T-helper 1 cell (primary cell): ENCODE results near the gene RNF225.
"Not testable (repeated sequence)": the region's sequence is repeated elsewhere in the genome, so short reads cannot be mapped to it uniquely, and the experiment has no call there.

Experiments
- DNase-seq, 5 donors: peaks; one replicate each; pipeline ENCODE4 v3.0.0-alpha.2; 2012 to 2020

Gene RNF225

DNA sequence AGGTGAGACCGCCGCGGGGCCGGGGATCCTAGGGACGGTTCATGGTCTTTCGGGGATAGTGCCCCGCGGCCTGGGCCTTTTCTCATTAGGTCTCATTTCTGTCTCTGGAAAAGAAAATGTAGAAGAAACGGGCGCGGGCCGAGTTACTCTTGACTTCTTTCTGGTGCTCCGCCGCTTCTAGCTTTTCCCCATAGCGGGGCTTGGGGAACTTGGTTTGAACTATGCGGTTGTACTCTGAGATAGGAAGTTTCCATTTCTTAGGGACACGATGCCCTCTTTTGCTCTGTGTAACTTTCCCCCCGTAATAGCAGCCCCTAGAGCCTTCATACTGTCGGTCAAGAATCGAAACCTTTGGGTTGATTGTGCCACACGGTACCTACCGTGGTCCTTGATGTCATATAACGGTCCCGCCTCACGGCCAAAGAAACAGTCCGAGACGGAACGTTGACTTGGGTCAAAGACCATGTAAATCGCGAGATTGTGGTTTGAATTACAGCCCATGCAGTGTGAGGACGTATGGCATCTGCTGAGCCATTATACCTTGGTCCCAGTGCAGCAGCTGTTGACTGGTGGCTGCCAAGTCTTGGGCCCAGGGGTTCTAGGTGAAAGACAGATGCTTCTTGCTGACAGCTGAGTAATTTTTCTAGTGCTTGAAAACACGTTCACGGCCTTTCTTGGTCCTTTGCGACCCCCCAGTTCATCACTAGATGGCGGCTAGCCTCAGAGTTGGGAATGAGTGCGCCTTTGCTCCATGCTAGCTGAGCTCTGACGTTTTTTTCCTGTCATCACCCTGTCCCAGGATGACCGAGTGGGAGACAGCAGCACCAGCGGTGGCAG is 7.9 kb upstream of the RNF225 start:
- DNase-seq = no peak

DNA sequence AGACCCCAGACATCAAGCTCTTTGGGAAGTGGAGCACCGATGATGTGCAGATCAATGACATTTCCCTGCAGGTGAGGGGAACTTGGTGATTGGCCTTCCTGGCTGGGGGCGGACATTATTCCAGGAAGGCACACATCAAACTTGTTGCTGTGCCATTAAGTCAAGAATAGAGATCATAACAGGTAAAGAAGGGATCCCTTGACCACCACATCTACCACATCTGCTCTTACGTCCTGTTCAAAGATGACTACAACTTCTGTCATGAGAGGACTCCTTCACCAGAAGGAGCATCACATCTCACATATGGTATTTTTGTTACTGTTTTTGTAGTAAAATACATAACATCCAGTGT is 7.3 kb upstream of the RNF225 start:
- DNase-seq = no peak

DNA sequence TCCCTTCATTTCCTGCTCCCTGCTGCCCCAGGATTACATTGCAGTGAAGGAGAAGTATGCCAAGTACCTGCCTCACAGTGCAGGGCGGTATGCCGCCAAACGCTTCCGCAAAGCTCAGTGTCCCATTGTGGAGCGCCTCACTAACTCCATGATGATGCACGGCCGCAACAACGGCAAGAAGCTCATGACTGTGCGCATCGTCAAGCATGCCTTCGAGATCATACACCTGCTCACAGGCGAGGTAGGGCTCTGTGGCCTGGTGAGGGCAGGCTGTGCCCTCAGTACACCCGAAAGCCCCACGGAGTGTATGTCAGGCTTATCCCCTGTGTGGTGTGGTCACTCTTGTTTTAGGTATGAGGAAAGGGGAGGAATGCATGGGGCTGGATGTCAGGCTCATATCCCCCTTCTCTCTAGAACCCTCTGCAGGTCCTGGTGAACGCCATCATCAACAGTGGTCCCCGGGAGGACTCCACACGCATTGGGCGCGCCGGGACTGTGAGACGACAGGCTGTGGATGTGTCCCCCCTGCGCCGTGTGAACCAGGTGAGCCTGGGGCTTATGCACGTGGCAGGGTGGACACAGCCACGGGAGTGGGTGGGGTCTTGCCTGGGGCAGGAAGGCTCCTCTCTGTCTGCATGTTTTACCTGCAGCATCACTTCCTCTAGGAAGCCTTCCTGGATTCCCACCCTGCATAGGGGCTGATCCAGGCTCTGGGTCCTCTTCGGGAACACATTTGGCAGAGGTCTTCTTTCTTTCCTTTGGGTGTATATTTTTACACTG is 2.3 kb upstream of the RNF225 start:
- no peak for DNase-seq

DNA sequence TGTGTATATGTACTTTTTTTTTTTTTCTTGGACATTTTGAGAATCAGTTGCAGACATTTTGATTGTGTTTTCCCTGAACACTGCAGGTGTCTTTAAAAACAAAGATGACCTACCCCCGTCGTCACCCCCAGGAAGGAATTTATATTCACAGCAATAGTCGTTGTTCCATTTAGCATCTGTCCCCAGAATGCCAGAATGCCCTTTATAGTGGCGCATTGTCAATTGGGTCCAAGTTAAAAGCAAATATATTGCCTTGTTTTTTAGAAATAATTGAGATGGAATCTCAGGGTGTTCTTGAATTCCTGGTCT is 1.8 kb upstream of the RNF225 start:
- DNase-seq = no peak

DNA sequence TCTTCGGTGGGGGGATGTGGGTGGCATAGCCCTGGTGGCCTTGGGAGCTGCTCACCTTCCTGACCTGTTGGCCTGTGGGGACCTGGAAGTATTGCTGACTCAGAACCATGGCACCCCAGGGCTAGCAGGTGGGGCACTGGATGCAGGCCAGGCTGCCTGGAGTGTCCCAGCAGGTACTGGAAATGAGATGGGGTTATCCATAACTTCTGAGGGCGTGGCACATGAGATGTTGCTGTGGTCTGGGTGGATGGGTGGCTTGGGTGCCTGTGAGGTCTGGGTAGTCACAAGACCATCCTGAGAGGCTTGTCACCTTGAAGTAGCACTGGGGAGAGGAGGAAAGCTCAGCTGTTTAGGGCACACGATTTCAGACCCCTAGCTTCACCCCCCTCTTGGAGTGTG is 636 bp upstream of the RNF225 start:
- DNase-seq = no peak

DNA sequence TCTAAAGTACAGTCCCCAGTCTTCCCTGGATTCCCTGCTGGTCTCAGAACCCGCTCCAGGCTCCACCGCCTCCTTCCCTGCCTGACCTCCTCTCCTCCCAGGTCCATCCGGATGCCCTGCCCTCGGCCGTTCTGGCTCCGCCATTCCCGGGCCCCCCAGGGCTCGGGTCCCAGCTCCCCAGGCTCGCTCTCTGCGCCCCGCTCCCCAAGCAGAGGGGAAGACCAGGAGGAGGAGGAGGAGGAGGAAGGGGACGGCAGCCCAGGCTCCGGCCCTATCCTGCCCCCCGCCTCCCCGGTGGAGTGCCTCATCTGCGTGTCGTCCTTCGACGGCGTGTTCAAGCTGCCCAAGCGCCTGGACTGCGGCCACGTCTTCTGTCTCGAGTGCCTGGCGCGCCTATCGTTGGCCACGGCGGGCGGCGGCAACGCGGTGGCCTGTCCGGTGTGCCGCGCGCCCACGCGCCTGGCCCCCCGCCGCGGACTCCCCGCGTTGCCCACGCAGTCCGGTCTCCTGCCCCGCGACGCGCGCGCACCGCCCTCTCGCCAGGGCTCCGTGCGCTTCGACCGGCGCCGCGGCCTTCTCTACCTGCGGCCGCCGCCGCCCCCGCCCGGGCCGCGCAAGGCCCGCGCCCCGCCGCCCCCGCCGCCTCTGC is 647 bp downstream of the RNF225 start:
- no peak for DNase-seq

DNA sequence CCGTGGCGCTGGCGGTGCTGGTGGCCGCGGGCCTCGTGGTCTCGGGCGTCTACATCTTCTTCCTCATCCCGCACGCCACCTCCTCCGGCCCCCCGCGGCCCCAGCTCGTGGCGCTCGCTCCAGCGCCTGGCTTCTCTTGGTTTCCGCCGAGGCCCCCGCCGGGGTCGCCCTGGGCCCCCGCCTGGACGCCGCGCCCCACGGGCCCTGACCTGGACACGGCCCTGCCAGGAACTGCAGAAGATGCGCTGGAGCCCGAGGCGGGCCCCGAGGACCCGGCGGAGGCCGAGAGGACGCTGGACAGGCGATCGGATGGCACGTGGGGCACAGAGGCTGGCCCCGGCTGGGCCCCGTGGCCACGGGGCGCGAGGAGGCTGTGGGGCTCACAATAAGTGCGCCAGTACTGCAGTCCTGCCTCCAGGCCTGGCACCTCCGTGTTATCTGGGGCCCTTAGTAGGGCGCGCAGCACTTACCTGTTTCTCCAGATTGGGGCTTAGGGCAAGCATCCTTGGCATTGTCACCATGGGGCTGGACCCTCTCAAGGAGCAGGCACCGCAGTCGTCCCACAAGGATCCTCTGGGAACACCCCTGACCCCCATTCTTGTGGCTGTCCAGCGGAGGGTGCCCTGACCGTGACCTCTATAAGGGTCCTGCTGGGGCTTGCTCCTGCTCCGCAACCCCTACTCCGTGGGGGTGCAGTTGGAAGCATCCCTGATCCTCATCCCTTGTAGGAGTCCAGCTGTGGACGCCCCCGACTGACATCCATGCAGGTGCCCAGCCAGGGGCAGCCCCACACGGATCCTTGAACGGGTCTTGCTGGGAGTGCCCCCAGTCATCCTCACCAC is 1.5 kb downstream of the RNF225 start:
- no peak for DNase-seq

DNA sequence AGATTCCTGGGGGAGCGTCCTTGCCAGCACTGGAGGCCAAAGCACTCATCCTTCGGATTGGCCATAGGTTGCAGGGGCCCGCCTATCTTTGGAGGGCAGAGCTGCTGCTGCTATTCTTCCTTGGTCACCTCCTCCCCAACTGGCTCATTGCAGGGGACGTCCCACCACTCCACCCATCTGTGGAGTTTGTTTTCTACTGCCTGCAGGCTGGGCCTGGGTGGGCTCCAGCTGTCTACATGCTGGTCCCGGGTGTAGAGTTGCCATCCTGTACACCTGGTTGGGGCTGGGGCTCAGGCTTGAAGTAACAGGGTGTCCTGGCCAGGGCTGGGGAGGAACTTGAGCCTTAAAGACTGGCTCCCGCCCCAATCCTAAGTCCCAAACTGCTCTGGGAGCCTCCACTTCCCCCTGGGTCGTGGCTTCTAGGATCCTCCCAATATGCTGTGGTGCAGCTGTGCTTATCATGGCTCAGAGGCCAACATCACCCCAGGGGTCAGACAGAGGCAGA is 2.1 kb downstream of the RNF225 start:
- DNase-seq = no peak

DNA sequence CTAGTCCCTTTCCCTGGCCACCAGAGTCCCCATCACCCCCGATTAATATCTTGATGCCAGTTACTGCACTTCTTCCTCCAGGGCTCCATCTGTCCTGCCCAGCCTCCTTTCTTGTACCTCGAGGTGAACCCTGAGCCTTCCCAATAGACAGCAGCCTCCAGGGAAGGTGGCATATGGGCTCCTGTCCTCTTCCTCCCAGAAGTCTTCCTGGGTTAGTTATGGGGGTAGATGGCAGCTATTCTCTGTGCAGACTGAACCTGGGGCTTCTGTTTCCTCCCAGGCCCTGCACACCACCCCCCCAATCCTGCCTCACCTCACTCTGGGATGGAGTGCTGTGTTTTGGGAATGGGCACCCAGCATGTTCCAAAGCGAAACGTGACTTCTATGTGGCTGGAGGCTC is 2.6 kb downstream of the RNF225 start:
- DNase-seq = no peak

DNA sequence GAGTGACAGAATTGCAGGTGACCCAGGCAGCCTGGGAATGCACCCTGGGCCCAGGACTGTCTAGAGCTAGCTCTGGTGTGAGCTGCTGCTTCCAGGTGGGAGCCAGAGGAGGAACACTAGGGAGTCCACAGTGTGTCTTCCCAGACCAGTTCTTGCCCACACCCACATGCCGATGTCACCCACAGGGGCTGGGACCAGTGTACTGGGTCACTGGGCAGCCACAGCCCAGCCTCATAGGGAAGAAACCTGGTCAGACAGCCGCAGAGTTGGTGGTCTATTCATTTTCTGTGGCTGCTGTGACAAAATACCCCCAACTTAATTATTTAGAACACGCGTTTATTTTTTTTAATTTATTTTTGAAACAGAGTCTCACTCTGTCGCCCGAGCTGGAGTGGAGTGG is 3.1 kb downstream of the RNF225 start:
- no peak for DNase-seq

DNA sequence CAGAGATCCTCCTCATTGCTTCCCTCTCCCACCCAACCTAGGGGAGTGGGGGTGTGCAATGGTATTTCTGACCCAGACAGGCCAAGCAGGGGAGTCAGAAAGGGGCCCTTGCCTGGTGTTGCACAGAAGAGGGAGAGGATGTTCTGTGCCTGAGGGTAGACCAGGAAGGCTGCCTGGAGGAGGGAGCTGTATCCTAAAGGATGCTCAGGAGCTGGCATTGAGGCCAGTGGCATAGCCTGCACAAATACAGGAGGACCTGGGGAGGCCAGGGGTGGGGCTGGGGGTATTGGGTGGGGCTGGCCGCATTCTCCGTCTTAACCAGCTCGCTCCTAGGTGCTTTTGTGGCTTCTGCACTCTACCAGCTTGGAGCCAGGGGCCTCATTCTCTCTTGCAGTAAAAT is 4.4 kb downstream of the RNF225 start:
- DNase-seq = no peak

DNA sequence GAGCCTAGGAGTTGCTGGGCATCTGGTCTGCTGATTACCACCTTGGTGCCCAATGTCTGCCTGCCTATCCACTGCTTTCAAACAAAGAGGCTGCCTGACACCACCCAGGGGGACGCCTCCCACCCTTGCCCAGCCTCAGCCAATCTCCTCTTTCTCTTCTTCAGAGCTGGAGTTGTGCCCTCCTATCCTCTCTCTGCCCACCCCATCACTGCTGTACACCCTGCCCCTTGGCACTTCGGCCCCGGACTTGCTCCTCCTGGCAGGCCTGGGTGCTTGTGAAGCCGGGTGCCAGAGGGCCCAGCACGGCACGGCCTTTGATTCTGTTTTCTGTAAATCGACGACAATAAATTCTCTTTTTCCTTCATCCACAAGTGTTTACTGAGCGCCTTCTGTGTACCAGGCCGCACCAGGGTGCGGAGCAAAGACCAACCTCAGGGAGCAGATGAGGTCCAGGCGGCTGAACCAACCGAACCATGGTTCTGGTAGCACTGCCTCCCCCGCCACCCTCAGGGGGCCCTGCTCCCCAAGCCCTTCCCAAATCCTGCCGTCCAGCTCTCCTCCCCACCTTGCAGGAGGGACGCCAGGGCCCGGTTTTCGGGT is 5.0 kb downstream of the RNF225 start:
- DNase-seq = no peak

DNA sequence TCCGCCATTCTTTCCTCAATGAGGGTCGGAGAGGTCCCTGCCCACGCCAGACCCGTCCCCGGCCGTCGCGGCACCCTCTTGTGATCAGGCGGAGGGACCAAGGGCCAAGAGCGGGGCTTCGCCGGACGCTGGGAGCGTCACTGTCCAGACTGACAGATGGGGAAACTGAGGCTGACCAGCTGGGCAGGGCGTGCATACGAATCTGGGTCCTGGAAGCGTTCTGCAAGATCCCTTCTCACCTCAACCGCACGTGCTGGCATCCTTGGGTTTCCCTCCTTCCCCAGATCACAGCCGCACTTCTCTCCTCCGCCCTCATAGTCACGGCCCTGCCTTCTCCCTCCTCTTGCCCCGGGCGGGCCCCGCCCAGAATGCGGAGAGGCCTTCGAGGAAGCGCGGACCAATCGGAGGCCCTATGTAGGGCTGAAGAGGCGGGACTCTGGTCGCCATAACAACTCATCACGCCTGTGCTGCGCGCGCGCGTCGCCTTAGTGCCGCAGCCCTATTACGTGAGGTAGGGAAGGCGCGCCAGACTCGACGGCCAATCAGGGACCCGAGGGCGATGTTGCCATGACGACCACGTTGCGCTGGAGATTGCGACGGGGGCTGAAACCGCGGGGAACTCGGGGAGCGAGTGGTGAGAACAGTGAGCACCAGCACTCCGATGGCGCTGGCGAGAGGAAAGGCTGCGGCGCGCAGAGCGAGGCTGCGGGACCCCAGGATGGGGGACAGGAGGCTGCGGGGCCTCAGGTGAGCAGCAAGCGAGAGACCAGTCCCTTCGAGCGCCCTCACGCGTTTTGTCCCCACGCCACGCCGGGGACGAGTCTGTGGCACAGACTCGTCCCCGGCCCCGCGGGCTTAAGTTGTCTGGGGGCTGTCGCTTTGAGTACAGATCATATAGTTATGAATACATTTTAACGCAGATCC is 5.7 kb downstream of the RNF225 start:
- peak; percentile 99 to 100 (median 99) for DNase-seq

DNA sequence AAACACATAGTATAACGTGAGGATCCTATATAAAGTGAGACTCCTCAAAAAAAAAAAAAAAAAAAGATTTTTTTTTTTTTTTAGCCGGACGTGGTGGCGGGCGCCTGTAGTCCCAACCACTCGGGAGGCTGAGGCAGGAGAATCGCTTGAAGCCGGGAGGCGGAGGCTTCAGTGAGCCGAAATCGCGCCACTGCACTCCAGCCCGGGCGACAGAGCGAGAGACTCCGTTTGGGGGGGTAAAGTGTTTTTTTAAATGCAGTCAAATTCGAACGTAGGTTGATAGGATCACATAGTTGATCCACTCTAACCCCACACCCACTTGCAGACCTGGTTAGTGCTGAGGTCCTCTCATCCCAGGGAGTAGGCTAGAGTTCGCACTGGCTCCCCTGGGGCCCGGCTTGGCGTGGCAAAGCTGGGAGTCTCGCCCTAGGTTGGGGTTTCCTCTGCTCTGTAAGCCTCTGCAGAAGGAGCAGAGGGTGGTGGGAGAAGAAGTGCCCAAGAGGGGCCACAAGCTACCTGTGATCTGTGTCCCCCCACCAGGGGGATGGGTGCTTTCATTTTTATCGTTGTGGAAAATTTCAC is 6.5 kb downstream of the RNF225 start:
- DNase-seq = no peak

DNA sequence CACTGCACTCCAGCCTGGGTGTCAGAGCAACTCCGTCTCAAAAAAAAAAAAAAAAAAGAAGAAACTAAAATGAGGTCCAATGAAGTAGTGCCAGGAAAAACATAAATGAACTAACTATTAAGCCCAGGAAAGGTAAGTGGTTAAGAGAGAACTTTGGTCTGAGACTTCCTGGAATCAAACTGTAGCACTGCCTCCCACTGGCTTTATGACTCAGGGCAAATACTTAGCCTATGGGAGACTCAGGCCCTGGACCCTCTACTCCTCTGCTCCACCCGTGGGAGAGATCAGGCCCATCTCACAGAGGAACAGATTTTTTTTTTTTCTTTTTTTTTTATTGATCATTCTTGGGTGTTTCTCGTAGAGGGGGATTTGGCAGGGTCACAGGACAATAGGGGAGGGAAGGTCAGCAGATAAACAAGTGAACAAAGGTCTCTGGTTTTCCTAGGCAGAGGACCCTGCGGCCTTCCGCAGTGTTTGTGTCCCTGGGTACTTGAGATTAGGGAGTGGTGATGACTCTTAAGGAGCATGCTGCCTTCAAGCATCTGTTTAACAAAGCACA is 8.5 kb downstream of the RNF225 start:
- DNase-seq = not testable (repeated sequence)

DNA sequence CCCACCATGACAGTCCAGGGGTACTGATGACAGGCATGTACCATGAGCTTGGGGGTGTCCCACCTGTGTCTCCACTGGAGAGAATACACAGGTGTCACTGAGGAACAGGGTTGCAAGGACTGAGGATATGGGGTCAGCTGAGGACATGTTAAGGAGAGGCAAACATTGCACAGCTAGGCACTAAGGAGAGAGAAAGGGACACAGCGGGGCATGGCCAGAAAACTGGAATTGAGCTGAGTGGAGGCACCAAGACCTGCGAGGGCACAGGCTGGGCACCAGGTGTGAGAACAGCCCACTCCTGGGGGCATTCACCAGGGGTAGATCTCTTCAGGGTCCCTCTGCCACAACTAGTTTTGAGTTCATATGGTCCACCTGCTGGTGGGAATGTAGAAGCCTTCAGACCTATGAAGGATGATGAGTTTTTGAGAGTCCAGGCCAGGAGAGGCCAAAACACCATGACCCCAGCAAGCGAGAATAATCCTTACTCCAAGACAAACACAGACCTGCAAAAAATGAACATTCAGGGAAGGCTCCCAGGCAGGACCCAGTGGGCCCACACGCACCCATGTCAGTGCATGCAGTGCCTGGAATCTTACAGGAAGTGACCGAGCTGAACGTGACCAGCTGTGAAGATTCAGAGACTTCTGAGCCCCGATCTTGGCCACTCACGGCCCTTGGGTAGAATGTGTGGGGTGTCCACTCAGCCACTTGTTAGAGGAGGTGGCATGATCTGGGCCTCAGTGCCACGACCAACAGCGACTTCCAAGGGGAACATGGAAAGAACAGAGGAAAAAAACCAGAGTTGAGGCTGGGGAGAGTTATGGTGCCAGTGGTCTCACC is 11.6 kb downstream of the RNF225 start:
- DNase-seq = no peak

DNA sequence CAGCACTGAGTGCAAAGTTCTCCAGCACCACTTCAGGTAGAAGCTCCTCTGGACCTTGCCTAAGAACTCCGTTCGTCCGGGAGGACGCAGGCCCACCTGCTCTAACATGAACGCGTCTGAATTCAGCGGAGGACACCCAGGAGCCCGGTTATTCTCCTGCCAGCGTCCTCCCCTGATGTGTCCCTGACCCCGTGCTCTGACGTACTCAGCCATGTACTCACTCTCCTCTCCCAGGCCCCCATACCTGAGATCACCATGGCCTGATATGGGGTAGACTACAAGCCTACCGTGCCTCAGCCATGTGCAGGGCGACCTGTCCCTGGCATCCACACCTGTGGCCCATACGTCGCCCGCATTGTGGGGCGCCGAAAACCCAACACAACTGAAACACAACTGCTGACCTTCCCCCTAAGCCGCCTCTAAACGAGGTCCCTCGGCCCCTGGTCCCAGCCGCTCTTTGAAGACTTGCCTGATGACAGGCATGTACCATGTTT is 12.2 kb downstream of the RNF225 start:
- DNase-seq = no peak

DNA sequence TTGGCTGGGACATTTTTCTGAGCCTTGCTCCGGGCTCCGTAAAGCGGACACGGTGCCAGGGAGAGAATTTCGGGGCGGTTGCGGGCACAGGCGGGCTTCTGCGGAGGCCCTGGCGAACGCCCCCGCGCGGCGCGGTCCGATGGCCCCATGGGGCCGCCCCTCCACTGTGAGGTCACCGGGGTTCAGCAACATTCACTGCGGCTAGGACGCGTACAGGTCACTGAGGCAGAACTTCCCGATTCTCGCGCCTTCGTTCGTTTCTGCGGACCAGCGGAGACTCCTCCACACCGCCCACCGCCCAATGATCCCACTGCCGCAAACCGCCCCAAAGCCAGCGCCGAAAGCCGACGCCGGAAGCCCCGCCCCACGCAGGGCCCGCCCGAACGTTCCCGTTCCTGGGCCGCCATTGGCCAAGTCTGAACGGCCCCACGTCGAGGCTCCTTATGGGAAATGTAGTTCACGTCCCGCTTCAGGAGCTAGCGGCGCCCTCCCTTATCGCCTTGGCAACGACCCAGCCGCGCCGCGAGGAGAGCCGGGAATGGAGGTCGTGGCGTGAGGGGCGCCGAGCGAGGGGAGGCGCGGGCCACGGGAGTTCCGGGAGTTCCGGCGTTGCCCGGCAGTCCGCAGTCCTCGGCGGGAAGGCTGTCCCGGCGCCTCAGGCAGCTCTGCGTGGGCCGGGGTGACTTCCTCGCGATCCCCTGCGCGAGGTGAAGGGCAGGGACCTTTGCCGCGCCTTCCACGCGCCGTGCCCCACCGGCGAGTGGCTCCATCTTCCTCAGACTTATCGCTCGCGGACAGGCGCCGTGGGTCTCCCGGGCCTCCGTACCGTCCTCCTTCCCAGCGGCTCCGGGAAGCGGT is 12.9 kb downstream of the RNF225 start, which contains the start of gene ZNF584:
ZNF584 (plus strand) TSS at position 498 of the 858 bp plus-strand sequence. CDS start 499 bp downstream, outside the sequence.
- DNase-seq = peak; percentile 87 to 93 (median 91)
